Testis (tissue), 3 donors: Measurements from ENCODE around the gene SLC25A34. TPM values are rescaled to one million over a fixed set of nuclear protein-coding genes. Genes with fewer than 3 reads are reported as not detected.

Source experiments
- DNase-seq: peaks from one replicate; pipeline ENCODE4 v3.0.0-alpha.2; 2019
- H3K27ac ChIP-seq, 2 donors: fragments of 200-600 bp; sonication (generic); one replicate each; pipeline ENCODE4 v1.5.1; 2019
- H3K27me3 ChIP-seq: fragments of 200-600 bp; sonication (generic); one replicate; pipeline ENCODE4 v1.5.1; 2019
- H3K36me3 ChIP-seq: fragments of 200-600 bp; sonication (generic); one replicate; pipeline ENCODE4 v1.5.1; 2017; ENCODE audit warnings: low read depth; ENCODE audit errors: missing control alignments
- H3K4me1 ChIP-seq: fragments of 200-600 bp; sonication (generic); one replicate; pipeline ENCODE4 v1.5.1; 2019
- H3K4me3 ChIP-seq, 2 donors: fragments of 200-600 bp; sonication (generic); one replicate each; pipeline ENCODE4 v1.5.1; 2017 to 2019
- H3K9me3 ChIP-seq: fragments of 200-600 bp; sonication (generic); one replicate; pipeline ENCODE4 v1.5.1; 2017
- POLR2A ChIP-seq: fragments of 450-650 bp; IDR thresholded peaks from one replicate; pipeline ENCODE4 v1.6.1; 2017; ENCODE audit warnings: antibody characterized with exemption, mild to moderate bottlenecking, moderate library complexity
- WGBS, 2 donors: methylation state at CpG; one replicate each; pipeline ENCODE4 v1.1.5; 2018; 5-methylcytosine and 5-hydroxymethylcytosine counted together
- intact Hi-C: fragments of 100-400 bp; cut with DNase I; formaldehyde crosslinking; loops from one replicate; pipeline ENCODE4 v1.15.1; 2023; ENCODE audit warnings: low total_unique reads
- polyA plus RNA-seq: library from polyadenylated mRNA; stranded (reverse); fragments of 350-450 nt; fragmentation: Illumina TruSeq; extraction: RNeasy Lipid Tissue Mini Kit (QIAGEN cat#74804); gene quantifications from one replicate; pipeline ENCODE4 v1.2.3, GENCODE V29; 2014; ENCODE audit warnings: low read depth, low replicate concordance; ENCODE audit not compliant: insufficient read depth
- total RNA-seq, 2 donors: library from RNA; depleted of rRNA; stranded (reverse); fragments of >200 nt; gene quantifications; one replicate each; pipeline ENCODE4 v1.2.3, GENCODE V29; 2016
- TF ChIP-seq, protein P1 (sequence below), 3 experiments: fragments of 450-650 bp in 2 of 3; fragments of 200-600 bp in 1 of 3; sonication (generic) in 1 of 3; IDR thresholded peaks; one replicate each; pipeline ENCODE4 v1.5.1; 2016 to 2019; ENCODE audit warnings: antibody characterized with exemption in 3 of 3, mild to moderate bottlenecking in 2 of 3, moderate library complexity in 1 of 3

Gene SLC25A34
- total and polyA plus RNA-seq, 3 donors from 2014 or later = 2.5 to 3.8 (median 2.6) TPM

DNA sequence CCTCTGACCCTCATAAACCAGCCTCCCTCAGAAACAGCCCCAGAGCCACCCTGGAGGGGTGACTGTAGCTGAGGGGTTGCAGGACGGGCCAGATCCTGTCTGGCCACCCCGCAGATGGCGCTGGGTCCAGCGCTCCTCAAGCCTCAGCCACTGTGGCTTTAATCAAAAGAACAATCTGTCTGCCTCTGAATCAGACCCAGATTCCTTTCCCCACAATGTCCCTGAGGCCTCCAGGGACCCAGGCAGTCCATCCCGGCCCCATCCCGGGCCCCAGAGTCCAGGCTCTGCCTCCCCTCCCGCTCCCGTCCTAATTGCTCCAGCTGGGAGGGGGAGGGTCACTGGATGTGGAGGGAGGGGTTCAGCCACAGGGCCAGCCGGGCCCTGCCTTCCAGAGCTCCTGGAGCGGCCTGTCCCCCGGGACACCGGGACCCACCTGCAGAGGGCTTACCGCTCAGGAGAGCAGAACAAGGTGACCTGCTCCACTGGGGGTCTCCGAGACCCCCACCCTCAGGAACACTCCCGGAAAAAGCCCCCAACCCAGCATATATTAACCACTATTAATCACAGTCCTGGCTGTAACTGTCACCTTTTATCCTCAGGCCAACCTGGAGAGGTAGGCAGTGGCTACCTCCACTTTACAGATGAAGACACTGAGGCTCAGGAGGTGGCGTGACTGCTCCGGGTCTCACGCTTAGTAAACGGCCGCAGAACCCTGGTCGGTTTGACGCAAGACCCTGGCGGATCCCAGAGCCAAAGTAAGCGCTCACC lies 21.7 kb downstream of the SLC25A34 start:
- 1 to 14% methylated on average over 15 to 24 of the region's 24 CpGs for WGBS, 2 donors

DNA sequence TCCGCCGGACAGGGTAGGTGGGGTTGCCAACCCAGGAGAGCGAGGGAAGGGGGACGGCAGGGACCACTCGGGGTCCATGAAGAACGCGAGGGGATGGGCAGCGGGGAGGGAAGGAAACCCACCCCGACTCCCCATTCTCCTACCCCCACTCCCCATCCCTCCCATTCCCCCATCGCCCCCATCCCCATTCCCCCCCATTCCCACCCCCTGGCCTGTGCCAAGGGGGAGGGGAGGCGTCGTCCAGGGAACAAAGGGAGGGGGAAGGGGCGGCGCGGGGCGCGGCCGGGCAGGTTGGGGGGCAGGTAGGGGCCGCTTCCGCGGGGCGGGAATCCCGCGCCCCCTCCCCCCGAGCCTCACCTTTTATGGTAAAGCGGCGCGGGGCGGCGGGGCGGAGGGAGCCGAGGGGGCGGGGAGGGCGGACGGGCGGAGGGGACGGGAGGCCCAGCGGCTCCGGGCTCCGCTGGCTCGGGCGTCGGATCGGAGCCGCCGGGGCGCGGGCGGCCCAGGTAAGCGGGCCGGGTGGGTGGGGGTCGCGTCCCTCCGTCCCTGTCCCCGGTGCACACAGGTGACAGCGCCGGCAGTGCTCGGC lies 22.4 kb downstream of the SLC25A34 start, which contains the start of gene FBLIM1:
Gene FBLIM1, plus strand, starts transcription at position 453 of the 589 bp plus-strand sequence. CDS start 6,189 bp downstream, outside the sequence.
- H3K4me3 ChIP-seq = peak within 1 kb of the TSS; percentile 61 to 76
- TF ChIP-seq POLR2A = no peak
- TF ChIP-seq, protein P1, sequence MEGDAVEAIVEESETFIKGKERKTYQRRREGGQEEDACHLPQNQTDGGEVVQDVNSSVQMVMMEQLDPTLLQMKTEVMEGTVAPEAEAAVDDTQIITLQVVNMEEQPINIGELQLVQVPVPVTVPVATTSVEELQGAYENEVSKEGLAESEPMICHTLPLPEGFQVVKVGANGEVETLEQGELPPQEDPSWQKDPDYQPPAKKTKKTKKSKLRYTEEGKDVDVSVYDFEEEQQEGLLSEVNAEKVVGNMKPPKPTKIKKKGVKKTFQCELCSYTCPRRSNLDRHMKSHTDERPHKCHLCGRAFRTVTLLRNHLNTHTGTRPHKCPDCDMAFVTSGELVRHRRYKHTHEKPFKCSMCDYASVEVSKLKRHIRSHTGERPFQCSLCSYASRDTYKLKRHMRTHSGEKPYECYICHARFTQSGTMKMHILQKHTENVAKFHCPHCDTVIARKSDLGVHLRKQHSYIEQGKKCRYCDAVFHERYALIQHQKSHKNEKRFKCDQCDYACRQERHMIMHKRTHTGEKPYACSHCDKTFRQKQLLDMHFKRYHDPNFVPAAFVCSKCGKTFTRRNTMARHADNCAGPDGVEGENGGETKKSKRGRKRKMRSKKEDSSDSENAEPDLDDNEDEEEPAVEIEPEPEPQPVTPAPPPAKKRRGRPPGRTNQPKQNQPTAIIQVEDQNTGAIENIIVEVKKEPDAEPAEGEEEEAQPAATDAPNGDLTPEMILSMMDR (IDR thresholded peaks at IDR 0.05) = no peak
- no peak for DNase-seq
- no peaks in the 10 kb centered on the region for H3K27me3 ChIP-seq
- no peaks in the 10 kb centered on the region for H3K9me3 ChIP-seq
- intact Hi-C loops = no loop called here
- no peaks in the 10 kb centered on the region for H3K36me3 ChIP-seq
- H3K4me1 ChIP-seq = peaks cover 36% of the 10 kb centered on the region
- 2 to 12% methylated on average over 9 of the region's 58 CpGs for WGBS, 2 donors
- peak within 1 kb of the TSS; percentile 89 to 93 for H3K27ac ChIP-seq

More for the DNA sequence above, 21.7 kb downstream of the SLC25A34 start:
- H3K27me3 ChIP-seq = no peaks in the 10 kb centered on the region
- peak overlapping the region; percentile 61 to 76 for H3K4me3 ChIP-seq
- no peaks in the 10 kb centered on the region for H3K9me3 ChIP-seq
- TF ChIP-seq, protein P1 (IDR thresholded peaks at IDR 0.05) = no peak
- TF ChIP-seq POLR2A = no peak
- intact Hi-C loops = no loop called here
- peak; percentile 29 for DNase-seq
- H3K4me1 ChIP-seq = peaks cover 36% of the 10 kb centered on the region
- peak overlapping the region; percentile 89 to 93 for H3K27ac ChIP-seq
- no peaks in the 10 kb centered on the region for H3K36me3 ChIP-seq

DNA sequence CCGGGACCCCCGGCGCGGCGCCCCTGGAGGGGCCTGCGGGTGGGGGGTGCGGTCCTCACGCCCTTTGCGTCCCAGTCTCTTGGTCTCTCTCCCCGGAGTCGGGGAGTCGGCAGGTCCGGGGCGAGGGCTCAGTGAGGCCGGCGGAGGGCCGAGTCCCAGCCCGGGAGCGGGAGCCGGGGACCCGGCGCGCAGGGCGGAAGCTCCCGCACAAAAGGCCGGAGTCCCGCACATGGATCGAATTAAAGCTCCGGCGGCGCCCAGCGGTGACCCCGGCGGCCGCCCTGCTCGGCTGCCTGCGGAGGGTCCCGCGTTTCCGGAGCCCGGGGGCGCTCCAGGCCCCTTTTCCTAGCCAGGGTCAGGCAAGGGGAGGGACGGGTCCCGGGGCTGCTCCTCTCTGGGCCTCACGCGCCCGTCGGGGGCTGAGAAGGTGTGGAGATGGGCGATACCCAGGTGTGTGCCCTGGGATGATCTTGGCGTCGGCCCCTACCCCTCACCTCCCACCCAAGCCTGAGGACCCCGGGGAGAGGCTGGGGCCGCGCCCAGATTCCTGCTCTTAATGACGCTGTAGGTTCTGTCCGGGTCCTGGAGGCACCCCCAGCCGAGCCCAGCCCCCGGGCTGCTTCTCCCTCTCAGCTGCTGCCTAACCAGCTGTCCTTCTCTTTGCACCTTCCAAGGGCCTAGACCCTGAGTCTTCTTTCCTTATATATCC lies 23.0 kb downstream of the SLC25A34 start:
- Histone ChIP-seq H3K36me3 (no peaks in the 10 kb centered on the region), H3K27ac (peak overlapping the region; percentile 89 to 93), H3K9me3 (no peaks in the 10 kb centered on the region), H3K4me3 (peak overlapping the region; percentile 61 to 76), H3K4me1 (peaks cover 36% of the 10 kb centered on the region), H3K27me3 (no peaks in the 10 kb centered on the region)
- no peak for TF ChIP-seq POLR2A
- TF ChIP-seq, protein P1 (IDR thresholded peaks at IDR 0.05) = no peak
- intact Hi-C loops = no loop called here
- 3 to 5% methylated on average over 15 to 43 of the region's 58 CpGs for WGBS, 2 donors
- DNase-seq = no peak

DNA sequence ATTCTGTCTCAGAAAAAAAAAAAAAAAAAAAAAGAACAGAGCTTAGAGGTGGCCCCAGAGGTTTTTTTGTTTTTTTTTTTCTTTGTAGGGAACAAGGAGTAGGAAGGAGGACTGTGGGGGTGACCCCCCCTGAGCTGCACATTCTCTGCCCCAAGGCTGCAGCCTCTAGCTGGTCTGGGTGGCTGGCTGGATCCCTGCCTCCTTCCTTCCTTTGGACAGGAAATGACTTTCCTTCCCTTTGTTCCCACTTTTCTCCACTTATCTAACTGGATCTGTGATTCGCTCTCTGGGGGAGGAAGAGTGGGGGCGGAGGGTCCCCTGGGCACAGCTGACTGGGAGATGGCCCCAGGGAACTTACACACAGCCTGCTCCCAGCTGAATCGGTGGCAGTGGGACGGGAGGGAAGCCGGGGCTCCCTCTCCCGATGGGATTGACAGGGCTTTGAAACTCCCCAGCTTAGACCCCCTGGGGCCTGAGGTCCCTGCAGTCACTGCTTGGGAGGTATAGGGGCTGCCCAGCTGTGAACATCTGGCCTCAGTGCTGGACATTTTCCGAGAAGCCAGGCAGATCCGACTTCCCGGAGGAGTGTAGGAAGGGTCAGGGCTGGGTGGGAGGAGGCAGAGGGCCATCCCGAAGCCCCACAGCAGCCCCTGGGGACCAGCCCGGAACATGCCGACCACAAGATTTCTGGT lies 24.6 kb downstream of the SLC25A34 start:
- peak overlapping the region in 1 of 2 donors; percentile 76 for H3K4me3 ChIP-seq
- no peaks in the 10 kb centered on the region for H3K9me3 ChIP-seq
- TF ChIP-seq POLR2A = no peak
- TF ChIP-seq, protein P1 (IDR thresholded peaks at IDR 0.05) = no peak
- no peaks in the 10 kb centered on the region for H3K36me3 ChIP-seq
- 34% methylated on average over 12 of the region's 12 CpGs for WGBS, 2 donors
- H3K27me3 ChIP-seq = no peaks in the 10 kb centered on the region
- H3K4me1 ChIP-seq = peaks cover 36% of the 10 kb centered on the region
- DNase-seq = peak; percentile 73
- intact Hi-C loops = no loop called here
- peak overlapping the region; percentile 89 to 93 for H3K27ac ChIP-seq
